ENCODE measurements around the gene SHISA4. TPM values are rescaled to one million over a fixed set of nuclear protein-coding genes. Genes with fewer than 3 reads are reported as not detected.

The SHISA4 gene
- total and polyA plus RNA-seq, 8 donors = 3.6 to 9.3 (median 5.4) TPM

DNA sequence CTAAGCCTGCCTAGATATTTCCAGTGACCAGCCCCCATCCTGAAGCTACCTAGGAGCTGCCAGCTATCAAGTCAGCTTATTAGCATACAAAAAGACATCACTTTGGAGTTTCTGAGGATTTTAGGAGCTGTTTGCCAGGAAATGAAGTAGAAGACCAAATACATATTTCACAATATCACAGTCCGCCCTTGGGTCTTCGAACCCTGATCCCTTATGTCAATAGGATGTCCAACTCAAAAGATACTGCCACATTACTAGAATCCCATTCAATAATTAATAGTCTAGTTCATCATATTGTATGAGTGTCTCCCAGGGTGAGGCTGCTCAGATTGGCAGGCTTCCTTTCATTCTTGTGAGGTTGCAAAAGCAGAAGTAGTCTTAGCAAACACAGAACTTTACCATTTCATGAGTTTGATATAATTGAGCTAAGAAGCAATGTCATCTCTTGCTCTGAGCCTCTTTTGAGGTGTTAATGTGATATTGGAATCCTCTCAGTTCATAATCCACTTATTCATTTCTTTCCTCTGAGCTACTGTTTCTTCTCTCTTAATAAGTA lies 46.1 kb upstream of the SHISA4 start:
- 77 to 83% methylated on average over 2 of the region's 2 CpGs for WGBS, 2 donors
- DNase-seq (no peak), ATAC-seq (no peak), FAIRE-seq (no peak)
- no peaks in the 10 kb centered on the region for H3K9me3 ChIP-seq
- no peaks in the 10 kb centered on the region for H3K4me1 ChIP-seq
- no peak overlapping the region for H3K4me3 ChIP-seq
- TF ChIP-seq, protein P1, sequence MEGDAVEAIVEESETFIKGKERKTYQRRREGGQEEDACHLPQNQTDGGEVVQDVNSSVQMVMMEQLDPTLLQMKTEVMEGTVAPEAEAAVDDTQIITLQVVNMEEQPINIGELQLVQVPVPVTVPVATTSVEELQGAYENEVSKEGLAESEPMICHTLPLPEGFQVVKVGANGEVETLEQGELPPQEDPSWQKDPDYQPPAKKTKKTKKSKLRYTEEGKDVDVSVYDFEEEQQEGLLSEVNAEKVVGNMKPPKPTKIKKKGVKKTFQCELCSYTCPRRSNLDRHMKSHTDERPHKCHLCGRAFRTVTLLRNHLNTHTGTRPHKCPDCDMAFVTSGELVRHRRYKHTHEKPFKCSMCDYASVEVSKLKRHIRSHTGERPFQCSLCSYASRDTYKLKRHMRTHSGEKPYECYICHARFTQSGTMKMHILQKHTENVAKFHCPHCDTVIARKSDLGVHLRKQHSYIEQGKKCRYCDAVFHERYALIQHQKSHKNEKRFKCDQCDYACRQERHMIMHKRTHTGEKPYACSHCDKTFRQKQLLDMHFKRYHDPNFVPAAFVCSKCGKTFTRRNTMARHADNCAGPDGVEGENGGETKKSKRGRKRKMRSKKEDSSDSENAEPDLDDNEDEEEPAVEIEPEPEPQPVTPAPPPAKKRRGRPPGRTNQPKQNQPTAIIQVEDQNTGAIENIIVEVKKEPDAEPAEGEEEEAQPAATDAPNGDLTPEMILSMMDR (IDR thresholded peaks at IDR 0.05) = no peak
- intact Hi-C loops (cut with DNase I) = no loop called here
- H3K27me3 ChIP-seq = no peaks in the 10 kb centered on the region
- H3K36me3 ChIP-seq = peaks cover 0 to under 1% (median 0%) of the 10 kb centered on the region in 3 donors
- H3K27ac ChIP-seq = no peak overlapping the region

DNA sequence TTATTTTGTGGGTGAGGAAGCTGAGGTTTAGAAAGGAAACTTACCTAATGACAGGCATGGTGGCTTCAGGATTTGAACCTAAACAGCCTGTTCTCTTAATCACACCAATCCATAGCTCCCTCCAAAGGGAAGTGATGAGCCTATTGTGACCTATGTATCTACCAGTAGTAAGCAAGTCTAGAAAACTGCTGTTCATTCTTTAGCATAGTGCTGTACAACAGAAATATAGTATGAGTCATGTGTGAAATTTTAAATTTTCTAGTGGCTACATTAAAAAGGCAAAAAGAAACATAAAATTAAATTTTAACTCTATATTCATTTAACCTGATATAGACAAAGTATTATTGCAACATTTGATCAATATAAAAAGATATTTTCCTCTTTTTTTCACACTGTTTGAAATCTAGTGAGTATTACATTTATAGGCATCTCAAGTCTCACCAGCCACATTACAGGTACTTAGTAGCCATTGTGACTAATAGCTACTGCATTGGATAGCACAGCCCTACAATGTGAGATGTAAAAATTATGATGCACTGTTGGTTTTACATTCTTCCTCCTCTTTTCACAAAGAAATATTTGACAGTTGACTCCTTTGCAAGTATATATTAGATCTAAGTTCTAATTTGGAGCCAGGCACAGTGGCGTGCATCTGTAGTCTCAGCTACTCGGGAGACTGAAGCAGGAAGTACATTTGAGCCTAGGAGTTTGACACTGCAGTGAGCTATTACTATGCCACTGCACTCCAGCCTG lies 43.2 kb upstream of the SHISA4 start:
- Histone ChIP-seq H3K27me3 (no peaks in the 10 kb centered on the region), H3K4me1 (no peaks in the 10 kb centered on the region), H3K36me3 (peaks cover 0 to 4% (median 3%) of the 10 kb centered on the region in 3 donors), H3K9me3 (no peaks in the 10 kb centered on the region), H3K27ac (no peak overlapping the region), H3K4me3 (no peak overlapping the region)
- 77 to 85% methylated on average over 2 of the region's 2 CpGs for WGBS, 2 donors
- intact Hi-C loops (cut with DNase I) = no loop called here
- no peak for DNase-seq
- TF ChIP-seq, protein P1 (IDR thresholded peaks at IDR 0.05) = no peak
- no peak for ATAC-seq
- FAIRE-seq = no peak

DNA sequence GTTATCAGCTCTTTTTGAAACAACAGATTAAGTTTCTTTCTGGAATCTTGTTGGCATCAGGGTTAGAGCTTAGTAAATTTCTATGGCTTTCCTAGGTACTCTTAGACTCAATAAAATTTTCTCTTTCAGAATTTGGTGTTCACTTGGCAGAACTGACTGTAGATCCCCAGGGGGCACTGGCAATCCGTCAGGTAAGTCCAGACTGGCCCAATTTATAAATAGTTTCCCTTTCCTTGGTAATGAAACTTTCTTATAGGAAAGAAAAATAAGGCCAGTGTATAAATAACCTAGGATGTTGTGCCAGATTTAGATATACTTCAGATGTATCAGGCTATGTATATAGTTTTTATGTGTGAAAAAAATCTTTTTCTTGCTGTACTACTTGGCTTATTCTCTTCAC lies 41.5 kb upstream of the SHISA4 start:
- ATAC-seq (no peak), DNase-seq (no peak), FAIRE-seq (no peak)
- Histone ChIP-seq H3K27ac (no peak overlapping the region), H3K4me1 (no peaks in the 10 kb centered on the region), H3K9me3 (no peaks in the 10 kb centered on the region), H3K4me3 (no peak overlapping the region), H3K36me3 (peaks cover 0 to 15% (median 3%) of the 10 kb centered on the region in 3 donors), H3K27me3 (no peaks in the 10 kb centered on the region)
- TF ChIP-seq, protein P1 (IDR thresholded peaks at IDR 0.05) = no peak
- 69 to 74% methylated on average over 1 of the region's 1 CpG for WGBS, 2 donors
- intact Hi-C loops (cut with DNase I) = no loop called here

DNA sequence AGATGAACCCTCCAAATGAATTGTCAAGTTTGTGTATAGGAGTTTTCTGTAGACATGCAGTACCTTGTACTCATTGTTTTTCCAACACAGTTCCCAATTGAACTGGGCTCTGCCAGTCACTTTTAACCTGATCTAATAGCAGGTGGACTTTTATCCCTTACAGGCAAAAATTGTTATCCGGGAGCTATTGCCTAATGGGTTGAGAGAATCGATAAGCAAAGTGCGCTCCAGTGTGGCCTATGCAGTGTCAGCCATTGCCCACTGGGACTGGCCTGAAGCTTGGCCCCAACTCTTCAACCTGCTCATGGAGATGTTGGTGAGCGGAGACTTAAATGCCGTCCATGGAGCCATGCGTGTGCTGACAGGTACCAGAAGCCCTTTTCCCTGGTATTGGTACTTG lies 40.5 kb upstream of the SHISA4 start:
- H3K4me1 ChIP-seq = no peaks in the 10 kb centered on the region
- no peak for DNase-seq
- FAIRE-seq = no peak
- intact Hi-C loops (cut with DNase I) = no loop called here
- peaks cover 0 to 25% (median 11%) of the 10 kb centered on the region in 3 donors for H3K36me3 ChIP-seq
- TF ChIP-seq, protein P1 (IDR thresholded peaks at IDR 0.05) = no peak
- WGBS, 2 donors = 92 to 95% methylated on average over 6 of the region's 6 CpGs
- no peaks in the 10 kb centered on the region for H3K27me3 ChIP-seq
- no peak overlapping the region for H3K4me3 ChIP-seq
- H3K27ac ChIP-seq = no peak overlapping the region
- no peaks in the 10 kb centered on the region for H3K9me3 ChIP-seq
- ATAC-seq = no peak
